IMR-90 (cell line): ENCODE results near the gene ZNF329. TPM values are rescaled to one million over a fixed set of nuclear protein-coding genes. Genes with fewer than 3 reads are reported as not detected.

Source experiments
- ATAC-seq: fragments of 200-7000 bp; cut with Tn5 transposase; 2 replicates; pipeline ENCODE4 v1.9.1; 2020; ENCODE audit warnings: low read depth, mild to moderate bottlenecking, moderate library complexity
- BruUV-seq: library from RNA; stranded (reverse); fragments of 400-500 nt; replicated peaks from 2 replicates; lab custom pipeline; 2021; lab: Mats Ljungman, UMichigan
- CTCF ChIA-PET: fragments of 300-600 bp; formaldehyde crosslinking; extraction: SDS; loops from one replicate; lab custom pipeline; 2021; ENCODE audit warnings: antibody characterized with exemption; lab: Yijun Ruan, JAX
- POLR2A ChIA-PET: fragments of 300-600 bp; sonication (Branson Sonifier 250); formaldehyde crosslinking; loops from one replicate; lab custom pipeline; 2022; ENCODE audit warnings: antibody characterized with exemption; ENCODE audit not compliant: unreplicated experiment; lab: Charles Lee
- DNase-seq: peaks from one replicate; pipeline ENCODE4 v3.0.0; 2013
- H2AFZ ChIP-seq: replicated peaks from 2 replicates; pipeline ENCODE3; 2013; ENCODE audit warnings: low read length, mild to moderate bottlenecking; ENCODE audit not compliant: poor library complexity
- H2AK5ac ChIP-seq: 2 replicates; pipeline ENCODE4 v1.6.1; 2013; ENCODE audit warnings: low read depth, low read length, inconsistent platforms
- H2AK9ac ChIP-seq: replicated peaks from 2 replicates; pipeline ENCODE3; 2013; ENCODE audit warnings: mild to moderate bottlenecking, low read depth, low read length, moderate library complexity; ENCODE audit not compliant: poor library complexity
- H2BK120ac ChIP-seq: 2 replicates; pipeline ENCODE4 v1.6.1; 2013; ENCODE audit warnings: low read depth, low read length, inconsistent platforms
- H2BK15ac ChIP-seq: 3 replicates; pipeline ENCODE4 v1.6.1; 2013; ENCODE audit warnings: low read depth, low read length, inconsistent platforms
- H2BK20ac ChIP-seq: 2 replicates; pipeline ENCODE4 v1.6.1; 2013; ENCODE audit warnings: low read depth, mild to moderate bottlenecking, inconsistent platforms, low read length, moderate library complexity
- H2BK5ac ChIP-seq: 2 replicates; pipeline ENCODE4 v1.6.1; 2013; ENCODE audit warnings: mild to moderate bottlenecking, low read depth, low read length, inconsistent platforms; ENCODE audit not compliant: poor library complexity, severe bottlenecking
- H3K14ac ChIP-seq: replicated peaks from 2 replicates; pipeline ENCODE4 v1.6.1; 2013; ENCODE audit warnings: low read depth, low read length, inconsistent platforms
- H3K18ac ChIP-seq: 2 replicates; pipeline ENCODE4 v1.6.1; 2013; ENCODE audit warnings: low read depth, low read length, control low read depth
- H3K23ac ChIP-seq: 2 replicates; pipeline ENCODE4 v1.6.1; 2013; ENCODE audit warnings: low read depth, low read length, inconsistent platforms
- H3K27ac ChIP-seq: 2 replicates; pipeline ENCODE4 v1.5.1; 2013; ENCODE audit warnings: mild to moderate bottlenecking, control low read depth, low read length; ENCODE audit not compliant: insufficient read depth
- H3K27me3 ChIP-seq: 2 replicates; pipeline ENCODE4 v1.6.1; 2013; ENCODE audit warnings: low read length; ENCODE audit not compliant: control insufficient read depth, insufficient read depth
- H3K36me3 ChIP-seq: 2 replicates; pipeline ENCODE4 v1.6.1; 2013; ENCODE audit warnings: low read length, mixed read lengths; ENCODE audit not compliant: control insufficient read depth, insufficient read depth
- H3K4ac ChIP-seq: 2 replicates; pipeline ENCODE4 v1.6.1; 2013; ENCODE audit warnings: low read depth, low read length, inconsistent platforms
- H3K4me1 ChIP-seq: 2 replicates; pipeline ENCODE4 v1.6.1; 2013; ENCODE audit warnings: low read length, mixed read lengths; ENCODE audit not compliant: control insufficient read depth, insufficient read depth
- H3K4me2 ChIP-seq: 2 replicates; pipeline ENCODE4 v1.6.1; 2013; ENCODE audit warnings: low read depth, mild to moderate bottlenecking, control low read depth, low read length, moderate library complexity
- H3K4me3 ChIP-seq: 2 replicates; pipeline ENCODE4 v1.5.1; 2013; ENCODE audit warnings: low read depth, mild to moderate bottlenecking, control low read depth, low read length, moderate library complexity; ENCODE audit not compliant: insufficient read depth
- H3K56ac ChIP-seq: 2 replicates; pipeline ENCODE4 v1.6.1; 2013; ENCODE audit warnings: low read length, inconsistent platforms; ENCODE audit not compliant: insufficient read depth; ENCODE audit errors: extremely low read depth
- H3K79me1 ChIP-seq, 2 experiments: 2 replicates each; pipeline ENCODE4 v1.6.1; 2013; ENCODE audit warnings: low read length in 2 of 2, inconsistent platforms in 1 of 2, low read depth in 1 of 2
- H3K9ac ChIP-seq: 2 replicates; pipeline ENCODE4 v1.6.1; 2013; ENCODE audit warnings: low read depth, low read length, control low read depth
- H3K9me1 ChIP-seq: 2 replicates; pipeline ENCODE4 v1.6.1; 2013; ENCODE audit warnings: low read length, inconsistent platforms; ENCODE audit not compliant: insufficient read depth
- H3K9me3 ChIP-seq: 2 replicates; pipeline ENCODE4 v1.6.1; 2013; ENCODE audit warnings: low read length; ENCODE audit not compliant: control insufficient read depth, insufficient read depth
- H4K20me1 ChIP-seq: 2 replicates; pipeline ENCODE4 v1.6.1; 2013; ENCODE audit warnings: low read length, inconsistent platforms; ENCODE audit not compliant: insufficient read depth
- H4K5ac ChIP-seq: 2 replicates; pipeline ENCODE4 v1.6.1; 2013; ENCODE audit warnings: mild to moderate bottlenecking, low read depth, low read length, control low read depth
- H4K8ac ChIP-seq, 2 experiments: 2 replicates each; pipeline ENCODE4 v1.6.1; 2013; ENCODE audit warnings: low read depth in 2 of 2, low read length in 2 of 2, control low read depth in 1 of 2, inconsistent platforms in 1 of 2
- H4K91ac ChIP-seq: 2 replicates; pipeline ENCODE4 v1.6.1; 2013; ENCODE audit warnings: low read depth, low read length, inconsistent platforms; ENCODE audit not compliant: insufficient read depth
- BHLHE40 ChIP-seq: fragments of 150-350 bp; IDR thresholded peaks from 2 replicates; pipeline ENCODE4 v1.6.1; 2016; ENCODE audit warnings: mild to moderate bottlenecking, low read depth, low read length
- CEBPB ChIP-seq: IDR thresholded peaks from 2 replicates; pipeline ENCODE4 v1.6.1; 2012; ENCODE audit warnings: low read depth, low read length, improper control_type of control experiment
- CHD1 ChIP-seq: IDR thresholded peaks from 2 replicates; pipeline ENCODE4 v1.6.1; 2012; ENCODE audit warnings: low read depth, low read length, improper control_type of control experiment
- FOS ChIP-seq: fragments of 150-350 bp; IDR thresholded peaks from 2 replicates; pipeline ENCODE4 v1.6.1; 2016; ENCODE audit warnings: low read depth, low read length
- MAFK ChIP-seq: IDR thresholded peaks from 2 replicates; pipeline ENCODE4 v1.6.1; 2012; ENCODE audit warnings: low read depth, low read length, improper control_type of control experiment
- MAZ ChIP-seq: IDR thresholded peaks from 2 replicates; pipeline ENCODE4 v1.6.1; 2012; ENCODE audit warnings: low read depth, mild to moderate bottlenecking, low read length, improper control_type of control experiment, moderate library complexity, borderline replicate concordance
- MXI1 ChIP-seq: IDR thresholded peaks from 2 replicates; pipeline ENCODE4 v1.6.1; 2012; ENCODE audit warnings: low read depth, mild to moderate bottlenecking, low read length, moderate library complexity, borderline replicate concordance
- NFE2L2 ChIP-seq: fragments of 150-350 bp; IDR thresholded peaks from 2 replicates; pipeline ENCODE4 v1.6.1; 2016; ENCODE audit warnings: low read depth, mild to moderate bottlenecking, low read length
- POLR2A ChIP-seq: IDR thresholded peaks from 2 replicates; pipeline ENCODE4 v1.6.1; 2012; ENCODE audit warnings: mild to moderate bottlenecking, low read depth, low read length
- RAD21 ChIP-seq: IDR thresholded peaks from 2 replicates; pipeline ENCODE4 v1.6.1; 2012; ENCODE audit warnings: low read length, improper control_type of control experiment
- RCOR1 ChIP-seq: IDR thresholded peaks from 2 replicates; pipeline ENCODE4 v1.6.1; 2012; ENCODE audit warnings: mild to moderate bottlenecking, low read length, improper control_type of control experiment; ENCODE audit not compliant: insufficient replicate concordance
- RFX5 ChIP-seq: IDR thresholded peaks from 2 replicates; pipeline ENCODE4 v1.8.0; 2012; ENCODE audit warnings: low read depth, mild to moderate bottlenecking, low read length, moderate library complexity
- SMC3 ChIP-seq: fragments of 150-350 bp; IDR thresholded peaks from 2 replicates; pipeline ENCODE4 v1.6.1; 2016; ENCODE audit warnings: low read depth, mild to moderate bottlenecking, antibody characterized with exemption, low read length, moderate library complexity
- USF2 ChIP-seq: fragments of 150-350 bp; IDR thresholded peaks from 2 replicates; pipeline ENCODE4 v1.6.1; 2017; ENCODE audit warnings: mild to moderate bottlenecking, antibody characterized with exemption, low read length, low read depth
- WGBS, 2 experiments: methylation state at CpG; one replicate each; pipeline versions ENCODE4 v1.1.5 to v1.1.7; 2013; ENCODE audit warnings: missing lambda C conversion rate in 2 of 2; ENCODE audit not compliant: insufficient read length in 1 of 2; ENCODE audit errors: extremely low coverage in 2 of 2; 5-methylcytosine and 5-hydroxymethylcytosine counted together
- dilution Hi-C: fragments of 300-500 bp; cut with HindIII; formaldehyde crosslinking; loops from one replicate; pipeline ENCODE4 v1.14.3; 2018; ENCODE audit warnings: low sequenced_read_pairs; ENCODE audit not compliant: unreplicated experiment
- in situ Hi-C: fragments of 300-500 bp; cut with MboI; formaldehyde crosslinking; loops from 3 replicates; pipeline ENCODE4 v1.14.3; 2019; ENCODE audit warnings: low sequenced_read_pairs, inconsistent platforms, mixed read lengths
- intact Hi-C: fragments of 100-400 bp; cut with micrococcal nuclease; formaldehyde crosslinking; loops from 2 replicates; pipeline ENCODE4 v1.10.0; 2022
- polyA plus RNA-seq, 3 experiments: library from polyadenylated mRNA; depleted of rRNA; stranded (reverse); fragments of >200 nt; gene quantifications; 2 replicates each; pipeline ENCODE4 v1.2.3, GENCODE V29; 2012; ENCODE audit warnings: low replicate concordance in 1 of 3
- total RNA-seq: library from RNA; depleted of rRNA; stranded (reverse); fragments of >200 nt; gene quantifications from 2 replicates; pipeline ENCODE4 v1.2.3, GENCODE V29; 2012
- TF ChIP-seq, protein P1 (sequence below): conservative IDR thresholded peaks from 2 replicates; pipeline ENCODE4 v1.5.1; 2012; ENCODE audit warnings: mild to moderate bottlenecking, low read depth, low read length, improper control_type of control experiment

Gene ZNF329
- total and polyA plus RNA-seq, 2 of the 4 experiments (the other 2 are of a cell fraction), result 4.7 to 16.8 TPM

- TF ChIP-seq MXI1, result no peak
Observed at GRCh38 chr19:58086825-58087710, 63.5 kb downstream of the ZNF329 start (continued).

DNA sequence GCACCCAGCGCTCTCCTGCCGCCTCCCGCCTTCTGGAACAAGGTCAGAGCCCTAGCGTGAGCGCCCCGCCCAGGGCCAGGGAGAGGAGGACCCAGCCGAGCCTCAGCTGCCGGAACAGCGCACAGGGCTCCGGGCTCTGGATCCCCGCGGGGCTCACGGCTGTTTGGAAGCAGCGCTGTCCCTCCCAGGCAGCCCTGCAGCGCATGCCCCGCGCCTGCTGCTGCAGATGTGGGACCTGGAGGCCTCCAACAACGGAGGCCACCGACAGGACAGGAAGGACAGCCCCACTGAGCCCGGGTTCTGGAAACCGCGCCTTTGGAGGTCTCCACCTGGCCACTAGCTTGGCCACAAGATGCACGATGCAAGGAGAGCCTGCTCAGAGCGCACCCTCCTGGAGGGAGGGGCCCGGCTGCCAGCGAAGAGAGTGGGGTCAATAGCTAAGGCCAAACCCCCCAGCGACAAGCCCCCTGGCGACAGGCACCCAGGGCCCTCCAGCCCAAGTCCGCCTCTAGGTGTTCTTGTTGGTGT, 65.2 kb downstream of the ZNF329 start:
- H4K20me1 ChIP-seq, result no peaks in the 10 kb centered on the region
- H3K9me1 ChIP-seq, result no peaks in the 10 kb centered on the region
- no peak for DNase-seq
- no peak overlapping the region for H3K23ac ChIP-seq
- H2BK20ac ChIP-seq, result no peak overlapping the region
- H2AK9ac ChIP-seq, result no peak overlapping the region
- no peak overlapping the region for H3K56ac ChIP-seq
- dilution Hi-C loops (no loop called here), in situ Hi-C loops (no loop called here), intact Hi-C loops (no loop called here)
- no peak overlapping the region for H2BK15ac ChIP-seq
- H3K4ac ChIP-seq, result no peak overlapping the region
- H3K9ac ChIP-seq, result no peak overlapping the region
- no peak overlapping the region for H4K8ac ChIP-seq
- H3K27me3 ChIP-seq, result no peaks in the 10 kb centered on the region
- no peak overlapping the region for H4K5ac ChIP-seq
- no TSS peak for BruUV-seq
- WGBS, 2 experiments, result 87% methylated on average over 8 of the region's 29 CpGs; no CpG with 5 or more reads in 1 of the 2 experiments
- peaks cover 30% of the 10 kb centered on the region for H3K36me3 ChIP-seq
- H3K9me3 ChIP-seq, result peaks cover 82% of the 10 kb centered on the region
- no peak overlapping the region for H3K14ac ChIP-seq
- no peak overlapping the region for H3K4me3 ChIP-seq
- ATAC-seq, result no peak
- H3K18ac ChIP-seq, result no peak overlapping the region
- no peak overlapping the region for H2BK120ac ChIP-seq
- H4K91ac ChIP-seq, result no peak overlapping the region
- no peak overlapping the region for H2AK5ac ChIP-seq
- H3K4me2 ChIP-seq, result no peak overlapping the region
- H3K79me1 ChIP-seq, result no peaks in the 10 kb centered on the region
- H3K27ac ChIP-seq, result no peak overlapping the region
- no peak overlapping the region for H2BK5ac ChIP-seq
- no peak overlapping the region for H2AFZ ChIP-seq
- CTCF ChIA-PET, result no interaction called here
- POLR2A ChIA-PET, result no interaction called here
- no peaks in the 10 kb centered on the region for H3K4me1 ChIP-seq
- TF ChIP-seq RCOR1 (no peak), FOS (no peak), RAD21 (no peak), NFE2L2 (no peak), CHD1 (no peak), MAZ (no peak), POLR2A (no peak), MAFK (no peak), RFX5 (no peak), USF2 (no peak), BHLHE40 (no peak), SMC3 (no peak), CEBPB (no peak)
- TF ChIP-seq, protein P1, sequence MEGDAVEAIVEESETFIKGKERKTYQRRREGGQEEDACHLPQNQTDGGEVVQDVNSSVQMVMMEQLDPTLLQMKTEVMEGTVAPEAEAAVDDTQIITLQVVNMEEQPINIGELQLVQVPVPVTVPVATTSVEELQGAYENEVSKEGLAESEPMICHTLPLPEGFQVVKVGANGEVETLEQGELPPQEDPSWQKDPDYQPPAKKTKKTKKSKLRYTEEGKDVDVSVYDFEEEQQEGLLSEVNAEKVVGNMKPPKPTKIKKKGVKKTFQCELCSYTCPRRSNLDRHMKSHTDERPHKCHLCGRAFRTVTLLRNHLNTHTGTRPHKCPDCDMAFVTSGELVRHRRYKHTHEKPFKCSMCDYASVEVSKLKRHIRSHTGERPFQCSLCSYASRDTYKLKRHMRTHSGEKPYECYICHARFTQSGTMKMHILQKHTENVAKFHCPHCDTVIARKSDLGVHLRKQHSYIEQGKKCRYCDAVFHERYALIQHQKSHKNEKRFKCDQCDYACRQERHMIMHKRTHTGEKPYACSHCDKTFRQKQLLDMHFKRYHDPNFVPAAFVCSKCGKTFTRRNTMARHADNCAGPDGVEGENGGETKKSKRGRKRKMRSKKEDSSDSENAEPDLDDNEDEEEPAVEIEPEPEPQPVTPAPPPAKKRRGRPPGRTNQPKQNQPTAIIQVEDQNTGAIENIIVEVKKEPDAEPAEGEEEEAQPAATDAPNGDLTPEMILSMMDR, result no peak
